K562 (cell line): ENCODE data around the gene CMTM1. TPM values are rescaled to one million over a fixed set of nuclear protein-coding genes. Genes with fewer than 3 reads are reported as not detected.

Experiments
- ATAC-seq: fragments of 200-7000 bp; cut with Tn5 transposase; 3 replicates; pipeline ENCODE4 v1.9.1; 2020; ENCODE audit warnings: moderate library complexity
- BruUV-seq: library from RNA; stranded (reverse); fragments of 400-500 nt; replicated peaks from 2 replicates; lab custom pipeline; 2021; lab: Mats Ljungman, UMichigan
- CTCF ChIA-PET: fragments of 300-600 bp; formaldehyde crosslinking; extraction: SDS; loops from one replicate; lab custom pipeline; 2021; ENCODE audit warnings: low intra/inter-chr PET ratio; lab: Yijun Ruan, JAX
- POLR2A ChIA-PET: fragments of 300-600, 350-650 bp; sonication (Branson Sonifier 250); formaldehyde crosslinking; extraction: SDS; loops from one replicate; lab custom pipeline; 2021; ENCODE audit warnings: antibody characterized with exemption, inconsistent platforms; lab: Yijun Ruan, JAX
- DNase-seq, 4 experiments: peaks; one replicate each; pipeline versions ENCODE4 v3.0.0 to v3.0.0-alpha.2; 2011 to 2018; ENCODE audit warnings: low spot score in 3 of 4, mixed read lengths in 3 of 4; ENCODE audit errors: extremely low read depth in 1 of 4
- FAIRE-seq: peaks from 2 replicates; lab custom pipeline; 2011; peaks lifted over from hg19 to GRCh38; lab: Jason Lieb, UNC
- H2AFZ ChIP-seq: 2 replicates; pipeline ENCODE4 v1.6.0; 2011; ENCODE audit warnings: low read depth, low read length, control low read depth, inconsistent platforms
- H3K27ac ChIP-seq: fragments of 200-600 bp; 3 replicates; pipeline ENCODE4 v1.8.0; 2011; ENCODE audit warnings: low read depth, mild to moderate bottlenecking, control low read depth, inconsistent platforms, low read length, moderate library complexity, mixed read lengths; ENCODE audit errors: extremely low read depth
- H3K27me3 ChIP-seq, 2 experiments: fragments of 300-600 bp in 1 of 2; 2 replicates in 1 of 2; 3 replicates in 1 of 2; pipeline versions ENCODE4 v1.6.0 to v1.8.0; 2011; ENCODE audit warnings: inconsistent platforms in 2 of 2, low read length in 2 of 2, mild to moderate bottlenecking in 1 of 2, mixed read lengths in 1 of 2, moderate library complexity in 1 of 2; ENCODE audit not compliant: control insufficient read depth in 2 of 2, insufficient read depth in 2 of 2
- H3K36me3 ChIP-seq: fragments of 300-600 bp; 3 replicates; pipeline ENCODE4 v1.8.0; 2011; ENCODE audit warnings: mild to moderate bottlenecking, low read length, inconsistent platforms; ENCODE audit not compliant: control insufficient read depth, insufficient read depth
- H3K4me1 ChIP-seq, 2 experiments: fragments of 200-600 bp in 1 of 2; replicated peaks in 1 of 2; 2 replicates in 1 of 2; 3 replicates in 1 of 2; pipeline versions ENCODE4 v1.5.1 to v1.8.0; 2011; ENCODE audit warnings: inconsistent platforms in 2 of 2, low read length in 2 of 2, mild to moderate bottlenecking in 1 of 2, mixed read lengths in 1 of 2, moderate library complexity in 1 of 2; ENCODE audit not compliant: control insufficient read depth in 2 of 2, insufficient read depth in 2 of 2
- H3K4me2 ChIP-seq: 2 replicates; pipeline ENCODE4 v1.6.1; 2011; ENCODE audit warnings: low read length, control low read depth, inconsistent platforms, mixed read lengths; ENCODE audit not compliant: insufficient read depth
- H3K4me3 ChIP-seq: fragments of 200-600 bp; sonication (generic), shearing (Covaris generic); 2 replicates; pipeline ENCODE4 v1.5.1; 2016; ENCODE audit warnings: control low read depth, inconsistent platforms
- H3K79me2 ChIP-seq: fragments of 200-600 bp; 3 replicates; pipeline ENCODE4 v1.8.0; 2011; ENCODE audit warnings: low read length, inconsistent platforms; ENCODE audit not compliant: control insufficient read depth, insufficient read depth
- H3K9ac ChIP-seq, 2 experiments: 2 replicates each; pipeline versions ENCODE4 v1.6.0 to v1.6.1; 2011; ENCODE audit warnings: low read depth in 2 of 2, low read length in 2 of 2, control low read depth in 1 of 2, inconsistent platforms in 1 of 2, mild to moderate bottlenecking in 1 of 2, mixed read lengths in 1 of 2; ENCODE audit not compliant: insufficient read depth in 1 of 2
- H3K9me1 ChIP-seq: one replicate; pipeline ENCODE4 v1.6.0; 2011; ENCODE audit warnings: inconsistent platforms, mild to moderate bottlenecking, low read length, moderate library complexity; ENCODE audit not compliant: control insufficient read depth, insufficient read depth
- H3K9me3 ChIP-seq: replicated peaks from 2 replicates; pipeline ENCODE4 v1.5.1; 2011; ENCODE audit warnings: low read depth, low read length, inconsistent platforms; ENCODE audit not compliant: control insufficient read depth, insufficient read depth
- H4K20me1 ChIP-seq: replicated peaks from 2 replicates; pipeline ENCODE4 v1.6.1; 2011; ENCODE audit warnings: low read length, inconsistent platforms, mixed read lengths; ENCODE audit not compliant: control insufficient read depth, insufficient read depth
- CTBP1 ChIP-seq: fragments of 450-650 bp; IDR thresholded peaks from 2 replicates; pipeline ENCODE4 v1.6.1; 2016; ENCODE audit warnings: borderline replicate concordance
- CTCFL ChIP-seq: IDR thresholded peaks from 2 replicates; pipeline ENCODE4 v1.6.1; 2011; ENCODE audit warnings: borderline replicate concordance, low read depth, mild to moderate bottlenecking, moderate library complexity, low read length; ENCODE audit not compliant: insufficient read depth, poor library complexity, severe bottlenecking
- HMBOX1 ChIP-seq: sonication (generic); IDR thresholded peaks from 2 replicates; pipeline ENCODE4 v1.6.1; 2016
- PURB ChIP-seq: sonication (generic); formaldehyde crosslinking; IDR thresholded peaks from 2 replicates; pipeline ENCODE4 v1.9.0; 2021; ENCODE audit warnings: low read depth, mild to moderate bottlenecking, missing genetic modification reagents
- ZNF274 ChIP-seq: IDR thresholded peaks from 2 replicates; pipeline ENCODE4 v1.6.1; 2011; ENCODE audit warnings: low read depth, mild to moderate bottlenecking, low read length, moderate library complexity, borderline replicate concordance
- WGBS: fragments of 100-300 bp; shearing (Covaris generic); methylation state at CpG from one replicate; pipeline ENCODE4 v1.1.6; 2016; ENCODE audit warnings: low coverage, mixed read lengths; ENCODE audit not compliant: insufficient coverage; ENCODE audit errors: missing lambda C conversion rate; 5-methylcytosine and 5-hydroxymethylcytosine counted together
- in situ Hi-C: fragments of 300-500 bp; cut with MboI; formaldehyde crosslinking; loops from 4 replicates; pipeline ENCODE4 v1.15.0; 2018; ENCODE audit warnings: inconsistent platforms, mixed read lengths
- intact Hi-C: fragments of 100-400 bp; cut with micrococcal nuclease; formaldehyde crosslinking; loops from 2 replicates; pipeline ENCODE4 v1.14.2; 2022
- polyA plus RNA-seq, 8 experiments: library from polyadenylated mRNA; depleted of rRNA in 4 of 8; stranded (reverse) in 5 of 8; unstranded in 3 of 8; fragments of >200 nt; fragmentation: Nextera tagmentation in 2 of 8; fragmentation: Illumina TruSeq in 1 of 8; extraction: Ambion mirVana in 2 of 8; extraction: Trizol in 1 of 8; gene quantifications; 2 replicates each; pipeline versions ENCODE4 v1.2.1 to v1.2.3, GENCODE V29; 2011 to 2014; ENCODE audit warnings: inconsistent platforms in 1 of 8, missing spikeins in 1 of 8
- total RNA-seq, 7 experiments: library from RNA; depleted of rRNA in 6 of 7; stranded (reverse); fragments of >200 nt in 6 of 7; fragmentation: Illumina TruSeq in 2 of 7; extraction: Trizol in 2 of 7; gene quantifications; 2 replicates each; pipeline versions ENCODE4 v1.2.1 to v1.2.3, GENCODE V29; 2011 to 2021; ENCODE audit warnings: low replicate concordance in 1 of 7

Gene CMTM1
- total and polyA plus RNA-seq, 9 of the 15 experiments (the other 6 are each of a cell fraction or from before 2014, with no cell fraction given): 0.25 to 2.6 (median 1.1) TPM; not detected in 2

- peaks cover 9 to 10% of the 10 kb centered on the region in 2 experiments; a peak in 4 of 5 replicates for H3K4me1 ChIP-seq
- no peaks in the 10 kb centered on the region; the same call in 2 of the 3 replicates for H3K79me2 ChIP-seq
- ChIA-PET POLR2A (interaction anchor here (0.6 to 2.5 kb wide), 3 partner anchors 8 to 17 kb away, joined by 3 to 16 read pairs (median 5); partner anchors contain the start of gene CKLF), CTCF (no interaction called here)
- no peak overlapping the region; the same call in 1 of the 2 replicates for H2AFZ ChIP-seq
- no peak for TF ChIP-seq CTBP1
- TF ChIP-seq ZNF274: no peak
- TF ChIP-seq PURB (CRISPR knock-in tag): no peak
- TF ChIP-seq CTCFL: no peak
- no peak for TF ChIP-seq HMBOX1
- H3K27ac ChIP-seq: no peak overlapping the region
- intact Hi-C loops (no loop called here), in situ Hi-C loops (no loop called here)
- BruUV-seq: no TSS peak
- WGBS: 66% methylated on average over 7 of the region's 7 CpGs
- FAIRE-seq (no peak), ATAC-seq (no peak), DNase-seq (no peak)
- H3K9ac ChIP-seq: no peak overlapping the region
- H3K27me3 ChIP-seq: no peaks in the 10 kb centered on the region
- H3K4me2 ChIP-seq: no peak overlapping the region
- no peak overlapping the region for H3K4me3 ChIP-seq
- no peaks in the 10 kb centered on the region for H3K36me3 ChIP-seq
- no peaks in the 10 kb centered on the region for H3K9me3 ChIP-seq
- H3K9me1 ChIP-seq: peaks cover 2% of the 10 kb centered on the region
- H4K20me1 ChIP-seq: no peaks in the 10 kb centered on the region
These were observed 22.1 kb upstream of the CMTM1 start for GRCh38 chr16:66544016-66544757.
